Nephron progenitor cell (in vitro differentiated cells): Measurements from ENCODE around the gene SMIM24.
A peak's percentile ranks its signal among the peaks of the same experiment; 100 is the strongest.
"Not testable (repeated sequence)": the region's sequence is repeated elsewhere in the genome, so short reads cannot be mapped to it uniquely, and the experiment has no call there.

ENCODE experiments used
- DNase-seq: peaks from one replicate; pipeline ENCODE4 v3.0.0; 2021
- H3K27ac Mint-ChIP-seq: 2 replicates; pipeline ENCODE4 v1.8.0; 2021; ENCODE audit warnings: mild to moderate bottlenecking, moderate library complexity, mixed read lengths
- H3K27me3 Mint-ChIP-seq: 2 replicates; pipeline ENCODE4 v1.8.0; 2021; ENCODE audit warnings: mild to moderate bottlenecking, low read depth, mixed read lengths; ENCODE audit not compliant: poor library complexity
- H3K36me3 Mint-ChIP-seq: 2 replicates; pipeline ENCODE4 v1.8.0; 2021; ENCODE audit warnings: low read depth, mixed read lengths
- H3K4me1 Mint-ChIP-seq: 2 replicates; pipeline ENCODE4 v1.8.0; 2021; ENCODE audit warnings: mixed read lengths
- H3K4me3 Mint-ChIP-seq: 2 replicates; pipeline ENCODE4 v1.8.0; 2021; ENCODE audit warnings: mild to moderate bottlenecking, moderate library complexity, mixed read lengths
- H3K9me3 Mint-ChIP-seq: 2 replicates; pipeline ENCODE4 v1.8.0; 2021; ENCODE audit warnings: mild to moderate bottlenecking, moderate library complexity, mixed read lengths
- TF ChIP-seq, protein P1 (sequence below): fragments of 200-600 bp; sonication (generic); IDR thresholded peaks from 2 replicates; pipeline ENCODE4 v1.5.0; 2021; ENCODE audit warnings: antibody characterized with exemption

Gene SMIM24

DNA sequence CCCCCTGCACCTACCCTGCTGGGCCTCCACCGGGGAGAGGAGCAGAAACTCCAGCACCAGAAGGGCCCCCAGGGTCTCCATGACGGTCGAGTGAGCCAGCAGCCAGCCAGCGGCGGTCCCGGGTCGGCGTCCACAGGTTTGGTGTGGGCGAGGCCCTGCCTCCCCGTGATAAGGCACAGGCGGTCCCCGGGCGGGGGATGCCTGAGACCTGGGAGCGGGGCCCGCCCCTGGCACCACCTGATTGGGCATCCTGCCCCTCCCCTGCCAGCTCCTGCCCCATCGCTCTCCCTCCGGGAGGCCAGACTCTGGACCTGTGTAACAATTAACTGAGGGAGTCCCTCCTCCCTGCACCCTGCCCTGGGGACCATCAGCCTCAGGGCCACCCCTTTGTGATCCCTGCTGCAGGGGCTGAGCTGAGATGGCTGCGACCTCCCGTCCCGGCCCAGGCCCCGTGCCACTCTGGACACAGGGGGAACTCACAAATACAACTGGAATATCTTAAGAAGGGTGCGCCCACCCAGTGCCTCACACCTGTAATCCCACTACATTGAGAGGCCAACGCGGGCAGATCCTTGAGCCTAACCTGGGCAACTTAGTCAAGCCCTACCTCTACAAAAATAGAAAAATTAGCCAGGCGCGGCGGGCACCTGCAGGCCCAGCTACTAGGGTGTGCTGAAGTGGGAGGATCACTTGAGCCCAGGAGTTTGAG lies at the start of gene SMIM24:
Gene SMIM24, minus strand, starts transcription at position 143 of the 709 bp plus-strand sequence. Its CDS starts 62 bp downstream, at position 81.
- H3K27ac Mint-ChIP-seq = no peak within 1 kb of the TSS
- TF ChIP-seq, protein P1, sequence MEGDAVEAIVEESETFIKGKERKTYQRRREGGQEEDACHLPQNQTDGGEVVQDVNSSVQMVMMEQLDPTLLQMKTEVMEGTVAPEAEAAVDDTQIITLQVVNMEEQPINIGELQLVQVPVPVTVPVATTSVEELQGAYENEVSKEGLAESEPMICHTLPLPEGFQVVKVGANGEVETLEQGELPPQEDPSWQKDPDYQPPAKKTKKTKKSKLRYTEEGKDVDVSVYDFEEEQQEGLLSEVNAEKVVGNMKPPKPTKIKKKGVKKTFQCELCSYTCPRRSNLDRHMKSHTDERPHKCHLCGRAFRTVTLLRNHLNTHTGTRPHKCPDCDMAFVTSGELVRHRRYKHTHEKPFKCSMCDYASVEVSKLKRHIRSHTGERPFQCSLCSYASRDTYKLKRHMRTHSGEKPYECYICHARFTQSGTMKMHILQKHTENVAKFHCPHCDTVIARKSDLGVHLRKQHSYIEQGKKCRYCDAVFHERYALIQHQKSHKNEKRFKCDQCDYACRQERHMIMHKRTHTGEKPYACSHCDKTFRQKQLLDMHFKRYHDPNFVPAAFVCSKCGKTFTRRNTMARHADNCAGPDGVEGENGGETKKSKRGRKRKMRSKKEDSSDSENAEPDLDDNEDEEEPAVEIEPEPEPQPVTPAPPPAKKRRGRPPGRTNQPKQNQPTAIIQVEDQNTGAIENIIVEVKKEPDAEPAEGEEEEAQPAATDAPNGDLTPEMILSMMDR = no peak
- peaks cover 38% of the 10 kb centered on the region for H3K27me3 Mint-ChIP-seq
- H3K36me3 Mint-ChIP-seq = no peaks in the 10 kb centered on the region
- H3K4me1 Mint-ChIP-seq = peaks cover 24% of the 10 kb centered on the region
- no peak for DNase-seq
- no peak within 1 kb of the TSS for H3K4me3 Mint-ChIP-seq
- H3K9me3 Mint-ChIP-seq = no peaks in the 10 kb centered on the region

DNA sequence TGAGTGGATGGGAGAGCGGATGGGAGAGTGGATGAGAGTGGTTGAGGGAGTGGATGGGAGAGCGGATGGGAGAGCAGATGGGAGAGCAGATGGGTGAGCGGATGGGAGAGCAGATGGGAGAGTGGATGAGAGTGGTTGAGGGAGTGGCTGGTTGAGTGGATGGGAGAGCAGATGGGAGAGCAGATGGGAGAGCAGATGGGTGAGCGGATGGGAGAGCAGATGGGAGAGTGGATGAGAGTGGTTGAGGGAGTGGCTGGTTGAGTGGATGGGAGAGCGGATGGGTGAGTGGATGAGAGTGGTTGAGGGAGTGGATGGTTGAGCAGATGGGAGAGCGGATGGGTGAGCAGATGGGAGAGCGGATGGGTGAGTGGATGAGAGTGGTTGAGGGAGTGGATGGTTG lies 49.0 kb upstream of the SMIM24 start:
- H3K27me3 Mint-ChIP-seq = not testable (repeated sequence)

DNA sequence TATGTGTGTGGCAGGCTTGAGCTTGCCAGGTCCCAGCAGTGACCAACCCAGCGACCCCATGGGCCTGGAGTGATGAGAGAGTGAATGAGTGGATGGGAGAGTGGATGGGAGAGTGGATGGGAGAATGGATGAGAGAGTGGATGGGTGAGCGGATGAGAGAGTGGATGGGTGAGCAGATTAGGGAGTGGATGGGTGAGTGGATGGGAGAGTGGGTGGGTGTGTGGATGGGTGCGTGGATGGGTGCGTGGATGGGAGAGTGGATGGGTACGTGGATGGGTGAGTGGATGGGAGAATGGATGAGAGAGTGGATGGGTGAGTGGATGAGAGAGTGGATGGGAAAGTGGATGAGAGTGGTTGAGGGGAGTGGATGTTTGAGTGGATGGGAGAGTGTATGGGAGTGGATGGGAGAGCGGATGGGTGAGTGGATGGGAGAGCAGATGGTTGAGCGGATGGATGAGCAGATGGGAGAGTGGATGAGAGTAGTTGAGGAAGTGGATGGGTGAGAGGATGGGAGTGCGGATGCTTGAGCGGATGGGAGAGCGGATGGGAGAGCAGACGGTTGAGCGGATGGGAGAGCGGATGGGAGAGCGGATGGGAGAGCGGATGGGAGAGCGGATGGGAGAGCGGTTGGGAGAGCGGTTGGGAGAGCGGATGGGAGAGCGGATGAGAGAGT lies 48.4 kb upstream of the SMIM24 start:
- Mint-ChIP-seq H3K4me1 (peaks cover 10% of the 10 kb centered on the region), H3K4me3 (no peak overlapping the region), H3K36me3 (peaks cover 14% of the 10 kb centered on the region), H3K27ac (no peak overlapping the region), H3K27me3 (peaks cover 3% of the 10 kb centered on the region), H3K9me3 (no peaks in the 10 kb centered on the region)
- TF ChIP-seq, protein P1 = no peak
- no peak for DNase-seq

More for the DNA sequence above, 49.0 kb upstream of the SMIM24 start:
- DNase-seq, H3K36me3 Mint-ChIP-seq, H3K27ac Mint-ChIP-seq, H3K4me3 Mint-ChIP-seq, H3K9me3 Mint-ChIP-seq, H3K4me1 Mint-ChIP-seq: not testable (repeated sequence)

DNA sequence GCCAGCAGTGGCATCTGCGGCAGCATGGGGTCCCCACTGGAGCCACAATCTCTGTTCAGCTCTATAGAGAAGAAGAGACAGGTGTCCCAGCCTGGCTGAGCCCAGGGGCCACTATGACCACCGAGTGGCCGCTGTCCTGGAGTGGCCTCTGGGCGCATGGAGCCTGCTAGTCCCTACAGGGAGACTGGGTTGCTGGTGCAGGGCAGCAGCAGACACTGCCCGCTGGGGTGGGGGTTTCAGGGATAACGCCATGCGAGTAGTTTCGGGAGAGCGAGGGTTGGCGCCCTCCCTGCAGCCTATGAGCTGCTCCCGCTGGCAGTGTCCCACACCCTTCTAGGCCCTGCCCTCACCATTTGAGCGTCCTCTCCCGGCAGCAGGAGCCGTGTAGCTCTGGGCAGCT lies 47.8 kb upstream of the SMIM24 start:
- peaks cover 13% of the 10 kb centered on the region for H3K36me3 Mint-ChIP-seq
- no peaks in the 10 kb centered on the region for H3K9me3 Mint-ChIP-seq
- H3K27me3 Mint-ChIP-seq = peaks cover 3% of the 10 kb centered on the region
- H3K27ac Mint-ChIP-seq = no peak overlapping the region
- H3K4me3 Mint-ChIP-seq = no peak overlapping the region
- peaks cover 10% of the 10 kb centered on the region for H3K4me1 Mint-ChIP-seq
- TF ChIP-seq, protein P1 = no peak
- no peak for DNase-seq

DNA sequence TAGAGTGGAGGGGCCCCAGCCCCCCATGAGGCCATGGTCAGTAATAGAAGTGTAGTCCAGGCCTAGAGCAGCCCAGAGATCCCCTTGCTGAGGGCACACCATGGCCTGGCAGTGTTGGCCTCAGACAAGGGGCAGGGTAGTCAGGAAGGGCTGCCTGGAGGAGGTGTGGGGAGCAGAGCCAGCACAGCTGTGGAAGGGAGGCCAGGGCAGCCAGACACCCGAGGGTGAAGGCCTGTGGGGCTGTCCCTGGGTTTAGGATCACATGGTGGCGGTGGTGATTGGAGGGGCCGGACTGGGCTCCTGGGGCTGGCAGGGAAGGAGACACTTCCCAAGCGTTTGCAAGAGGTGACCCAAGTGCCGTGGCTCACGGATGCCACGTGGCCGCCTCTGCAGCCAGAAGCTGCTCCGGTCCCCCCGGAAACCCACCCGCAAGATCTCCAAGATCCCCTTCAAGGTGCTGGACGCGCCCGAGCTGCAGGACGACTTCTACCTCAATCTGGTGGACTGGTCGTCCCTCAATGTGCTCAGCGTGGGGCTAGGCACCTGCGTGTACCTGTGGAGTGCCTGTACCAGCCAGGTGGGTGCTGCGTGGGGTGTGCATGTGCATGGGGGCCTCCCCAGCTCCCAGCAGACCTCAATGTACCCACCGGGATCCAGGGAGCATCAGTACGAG lies 47.0 kb upstream of the SMIM24 start:
- Mint-ChIP-seq H3K9me3 (no peaks in the 10 kb centered on the region), H3K4me1 (peaks cover 10% of the 10 kb centered on the region), H3K36me3 (peaks cover 13% of the 10 kb centered on the region), H3K27ac (no peak overlapping the region), H3K4me3 (no peak overlapping the region), H3K27me3 (peaks cover 3% of the 10 kb centered on the region)
- no peak for DNase-seq
- TF ChIP-seq, protein P1 = no peak

DNA sequence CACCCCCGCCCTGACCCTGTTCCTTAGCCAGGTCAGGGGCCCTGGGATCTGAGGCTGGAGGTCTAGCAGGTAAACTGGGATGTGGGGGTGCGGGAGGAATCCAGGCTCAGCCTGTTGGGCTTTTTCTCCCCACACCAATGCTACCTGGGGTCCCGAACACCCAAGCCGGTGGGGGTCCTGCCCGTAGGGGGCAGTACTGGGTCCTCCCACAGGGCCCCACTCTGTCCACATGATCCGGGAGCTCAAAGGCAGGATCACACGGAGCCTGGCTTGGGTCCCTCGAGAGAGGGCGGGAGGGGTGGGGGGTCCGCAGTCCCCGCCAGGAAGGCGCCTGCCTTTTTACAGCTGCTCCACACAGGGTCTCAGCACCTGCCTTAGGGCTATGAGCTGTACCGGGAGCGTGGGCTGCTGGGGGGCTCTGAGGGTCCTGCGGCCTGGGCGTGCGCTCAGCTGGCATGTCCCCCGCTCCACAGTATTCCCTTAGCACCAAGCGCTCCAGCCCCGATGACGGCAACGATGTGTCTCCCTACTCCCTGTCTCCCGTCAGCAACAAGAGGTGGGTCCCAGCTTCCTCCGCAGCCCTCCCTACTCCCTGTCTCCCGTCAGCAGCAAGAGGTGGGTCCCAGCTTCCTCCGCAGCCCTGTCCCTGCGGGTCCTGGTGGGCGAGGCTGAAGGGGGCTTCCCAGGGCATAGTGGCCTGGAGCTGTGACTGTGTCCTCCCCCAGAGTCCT lies 46.3 kb upstream of the SMIM24 start:
- Mint-ChIP-seq H3K9me3 (no peaks in the 10 kb centered on the region), H3K4me3 (no peak overlapping the region), H3K4me1 (peaks cover 10% of the 10 kb centered on the region), H3K27ac (no peak overlapping the region), H3K27me3 (peaks cover 3% of the 10 kb centered on the region), H3K36me3 (peaks cover 17% of the 10 kb centered on the region)
- TF ChIP-seq, protein P1 = peak; percentile 13
- DNase-seq = no peak
